Measurements from ENCODE around the gene NR4A1.

NR4A1 gene

DNA sequence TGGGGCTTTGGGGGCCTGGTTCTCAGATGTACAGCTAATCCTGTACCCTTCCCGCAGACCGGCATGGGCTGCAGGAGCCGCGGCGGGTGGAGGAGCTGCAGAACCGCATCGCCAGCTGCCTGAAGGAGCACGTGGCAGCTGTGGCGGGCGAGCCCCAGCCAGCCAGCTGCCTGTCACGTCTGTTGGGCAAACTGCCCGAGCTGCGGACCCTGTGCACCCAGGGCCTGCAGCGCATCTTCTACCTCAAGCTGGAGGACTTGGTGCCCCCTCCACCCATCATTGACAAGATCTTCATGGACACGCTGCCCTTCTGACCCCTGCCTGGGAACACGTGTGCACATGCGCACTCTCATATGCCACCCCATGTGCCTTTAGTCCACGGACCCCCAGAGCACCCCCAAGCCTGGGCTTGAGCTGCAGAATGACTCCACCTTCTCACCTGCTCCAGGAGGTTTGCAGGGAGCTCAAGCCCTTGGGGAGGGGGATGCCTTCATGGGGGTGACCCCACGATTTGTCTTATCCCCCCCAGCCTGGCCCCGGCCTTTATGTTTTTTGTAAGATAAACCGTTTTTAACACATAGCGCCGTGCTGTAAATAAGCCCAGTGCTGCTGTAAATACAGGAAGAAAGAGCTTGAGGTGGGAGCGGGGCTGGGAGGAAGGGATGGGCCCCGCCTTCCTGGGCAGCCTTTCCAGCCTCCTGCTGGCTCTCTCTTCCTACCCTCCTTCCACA is 7.6 kb downstream of the NR4A1 start:
- DNase-seq (ENCODE audit: low spot score) = no peak

DNA sequence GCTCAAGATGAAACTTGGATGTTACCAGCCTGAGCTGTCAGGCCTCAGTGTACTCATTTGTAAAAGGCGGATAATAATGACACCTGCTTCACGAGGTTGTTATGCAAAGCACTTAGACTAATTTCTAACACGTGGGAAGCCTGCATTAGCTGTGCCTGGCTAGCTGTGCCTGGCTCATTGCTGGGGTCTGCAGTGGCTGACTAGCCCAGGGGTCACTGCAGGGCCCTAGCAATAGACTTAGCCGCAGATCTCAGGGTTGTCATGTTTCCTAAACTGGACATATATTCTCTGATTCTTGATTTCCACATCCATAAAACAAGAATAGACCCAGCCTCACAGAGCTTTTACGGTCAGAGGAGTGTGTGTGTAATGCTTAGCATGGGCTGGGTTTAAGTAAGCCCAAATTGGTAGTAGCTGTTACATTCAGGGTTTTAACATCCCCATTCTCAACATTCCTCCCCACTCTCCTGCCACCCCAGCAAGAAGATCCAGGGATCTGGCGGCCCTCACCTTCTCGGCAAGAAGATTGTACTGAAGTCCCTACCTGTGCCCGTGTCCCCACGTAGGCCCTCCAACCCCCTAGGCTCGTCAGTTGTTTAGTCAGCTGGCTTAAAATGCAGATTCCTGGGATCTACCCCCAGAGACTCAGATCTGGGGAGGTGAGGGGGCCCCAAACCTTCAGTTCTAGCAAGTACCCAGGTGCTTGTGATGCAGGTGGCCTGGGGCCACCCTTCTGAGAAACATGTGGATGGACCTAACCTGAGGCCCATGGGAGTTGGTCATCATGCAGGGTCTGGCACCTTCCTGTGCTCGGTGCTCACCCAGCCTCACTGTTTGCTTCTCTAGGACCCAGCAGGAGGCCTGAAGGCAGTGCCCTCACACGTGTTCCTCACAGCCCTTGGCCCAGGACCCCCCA is 8.6 kb downstream of the NR4A1 start:
- DNase-seq (ENCODE audit: low spot score) = no peak

DNA sequence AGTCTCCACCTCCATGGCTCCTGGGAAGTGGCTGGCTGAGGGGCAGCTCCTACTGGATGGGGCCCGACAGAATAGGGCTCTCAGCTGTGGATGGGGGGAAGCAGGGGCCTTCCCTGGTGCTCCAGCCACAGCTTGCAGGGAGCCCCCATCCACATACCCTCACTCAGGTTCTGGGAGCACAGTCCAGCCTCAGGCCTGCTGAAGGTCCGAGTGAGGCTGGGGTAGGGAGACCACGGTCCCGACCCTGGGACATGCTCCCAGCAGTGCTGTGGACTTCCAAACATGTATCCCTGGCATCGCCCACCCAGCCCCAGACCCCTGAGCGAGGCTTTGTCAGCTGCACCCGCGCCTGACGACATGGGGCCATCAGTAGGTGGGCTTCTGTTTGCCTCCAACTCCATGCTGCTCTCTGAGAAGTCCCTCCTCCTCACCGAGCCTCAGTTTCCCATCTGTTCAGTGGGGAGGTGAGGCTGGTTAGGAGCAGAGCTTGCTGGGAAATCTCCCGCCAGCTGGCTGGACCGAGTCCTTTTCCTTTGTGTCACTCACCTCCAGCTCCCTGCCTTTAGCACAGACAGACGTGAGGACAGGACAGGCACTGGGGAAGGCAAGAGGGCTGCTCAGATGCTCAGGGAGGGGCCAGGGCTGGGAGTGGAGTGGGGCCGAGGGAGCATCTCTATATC is 9.4 kb downstream of the NR4A1 start:
- no peak for DNase-seq (ENCODE audit: low spot score)

- DNase-seq (ENCODE audit: low spot score) = no peak
Observed at GRCh38 chr12:52061470-52062166, 10.4 kb downstream of the NR4A1 start.

DNA sequence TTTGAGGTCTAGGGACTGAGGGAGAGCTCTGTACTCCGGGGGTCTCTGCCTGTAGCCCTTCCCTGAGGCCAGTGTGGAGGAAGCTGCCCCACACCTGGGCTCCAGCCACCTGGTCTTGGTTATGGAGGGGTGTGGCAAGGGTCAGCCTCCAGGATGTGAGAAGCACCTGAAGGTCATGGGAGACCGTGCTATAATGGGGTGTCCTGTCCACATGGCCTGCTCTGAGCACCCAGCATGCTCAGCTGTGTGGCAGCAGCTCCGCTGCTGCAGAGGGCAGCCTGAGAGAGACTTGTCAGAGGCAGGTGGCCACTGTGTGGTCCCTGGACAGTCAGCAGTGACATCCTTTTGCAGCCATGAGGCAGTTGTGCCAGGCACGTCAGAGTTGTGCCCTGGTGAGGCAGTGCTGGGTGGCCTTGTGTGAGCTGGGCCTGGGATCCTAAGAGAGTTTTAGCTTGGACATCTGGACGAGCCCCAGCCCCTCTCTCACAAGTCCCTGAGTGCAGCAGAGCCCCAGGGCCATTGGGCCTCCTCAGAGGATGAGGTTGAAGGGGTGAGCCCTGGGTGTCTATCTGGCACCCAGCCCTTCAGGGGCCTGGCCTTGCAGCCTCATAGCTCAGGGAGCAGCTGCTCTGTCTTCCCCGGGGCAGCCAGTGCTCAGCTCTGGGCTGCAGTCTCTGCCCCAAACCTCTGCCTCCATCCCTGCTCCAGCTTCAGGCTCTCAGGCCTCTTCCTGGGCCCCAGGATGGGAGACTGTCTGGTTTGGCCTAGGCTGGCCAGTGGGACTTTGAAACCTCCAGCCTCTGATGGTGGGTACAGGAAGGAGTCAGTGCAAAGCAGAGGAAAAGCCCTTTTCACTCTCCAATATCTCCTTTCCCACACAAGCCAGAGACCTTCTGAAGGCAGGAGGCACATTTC is 11.2 kb downstream of the NR4A1 start:
- no peak for DNase-seq (ENCODE audit: low spot score)

DNA sequence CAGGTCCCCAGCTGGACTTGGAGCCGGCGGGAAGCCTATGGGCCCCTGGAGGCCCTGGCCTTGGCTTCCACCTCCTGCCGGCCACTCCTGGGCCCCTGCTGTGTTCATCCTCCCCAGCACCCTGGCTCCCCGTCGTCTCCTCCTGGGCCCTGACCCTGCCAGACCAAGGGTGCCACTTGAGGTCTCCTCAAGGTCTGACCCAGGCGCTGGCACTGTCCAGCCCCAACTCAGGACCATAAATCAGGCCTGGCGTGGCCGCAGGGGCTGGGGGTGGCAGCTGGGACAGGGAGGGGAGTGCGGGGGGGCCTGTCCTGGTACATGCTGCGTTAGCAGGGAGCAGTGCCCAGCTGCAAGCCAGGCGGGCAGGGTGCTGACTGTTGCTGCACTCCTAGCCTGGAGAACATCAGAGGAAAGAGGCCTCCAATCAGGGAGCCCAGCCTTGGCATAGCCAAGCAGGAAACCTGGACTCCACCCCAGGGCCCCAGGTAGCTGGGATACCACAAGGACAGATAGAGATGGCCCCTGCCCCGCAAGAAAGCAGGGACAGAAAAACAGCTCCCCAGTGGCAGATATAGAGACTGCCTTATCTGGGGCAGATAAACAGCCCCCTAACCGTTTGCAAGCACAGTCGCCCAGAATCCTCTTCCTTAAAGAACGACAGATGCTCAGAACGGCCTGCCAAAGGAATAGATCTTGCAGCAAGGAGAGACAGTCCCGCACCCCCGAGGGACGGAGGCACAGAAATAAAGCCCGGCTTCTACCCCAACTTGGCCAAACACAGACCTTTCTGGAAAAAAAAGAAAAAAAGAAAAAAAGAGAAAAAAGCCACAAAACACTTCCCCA is 12.1 kb downstream of the NR4A1 start:
- no peak for DNase-seq (ENCODE audit: low spot score)

DNA sequence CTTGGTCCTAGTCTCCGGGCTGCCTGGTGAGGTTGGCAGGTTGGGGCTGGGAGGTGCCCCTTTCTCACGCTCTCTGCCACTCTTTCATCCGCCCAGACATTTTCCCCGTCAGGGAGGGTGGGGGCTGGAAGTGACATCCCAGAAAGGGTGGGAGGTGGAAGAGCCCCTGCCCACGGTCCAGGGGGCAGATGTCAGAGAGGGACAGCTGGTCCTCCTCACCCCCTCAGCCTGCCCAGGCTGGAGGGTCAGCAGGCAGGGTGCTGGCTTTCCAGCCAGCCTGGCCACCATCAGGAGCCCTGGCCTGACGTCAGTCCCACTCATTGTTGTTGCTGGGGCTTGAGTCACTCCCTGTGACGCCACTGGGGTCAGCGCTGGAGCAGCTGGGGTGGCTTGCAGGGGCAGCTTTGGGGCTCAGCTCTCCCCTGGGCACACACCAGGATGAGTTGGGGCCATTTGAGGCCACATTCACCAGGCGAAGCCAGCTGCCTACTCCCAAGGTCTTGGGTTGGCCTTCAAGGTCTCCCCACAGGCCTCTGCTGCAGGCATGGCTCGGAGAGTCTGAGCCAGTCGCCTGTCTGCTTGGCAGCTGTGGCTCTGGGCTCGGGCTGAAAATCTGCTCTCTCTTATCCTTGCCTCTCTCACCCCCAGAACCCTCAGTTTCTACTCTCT is 12.9 kb downstream of the NR4A1 start:
- DNase-seq (ENCODE audit: low spot score) = peak; percentile 86

DNA sequence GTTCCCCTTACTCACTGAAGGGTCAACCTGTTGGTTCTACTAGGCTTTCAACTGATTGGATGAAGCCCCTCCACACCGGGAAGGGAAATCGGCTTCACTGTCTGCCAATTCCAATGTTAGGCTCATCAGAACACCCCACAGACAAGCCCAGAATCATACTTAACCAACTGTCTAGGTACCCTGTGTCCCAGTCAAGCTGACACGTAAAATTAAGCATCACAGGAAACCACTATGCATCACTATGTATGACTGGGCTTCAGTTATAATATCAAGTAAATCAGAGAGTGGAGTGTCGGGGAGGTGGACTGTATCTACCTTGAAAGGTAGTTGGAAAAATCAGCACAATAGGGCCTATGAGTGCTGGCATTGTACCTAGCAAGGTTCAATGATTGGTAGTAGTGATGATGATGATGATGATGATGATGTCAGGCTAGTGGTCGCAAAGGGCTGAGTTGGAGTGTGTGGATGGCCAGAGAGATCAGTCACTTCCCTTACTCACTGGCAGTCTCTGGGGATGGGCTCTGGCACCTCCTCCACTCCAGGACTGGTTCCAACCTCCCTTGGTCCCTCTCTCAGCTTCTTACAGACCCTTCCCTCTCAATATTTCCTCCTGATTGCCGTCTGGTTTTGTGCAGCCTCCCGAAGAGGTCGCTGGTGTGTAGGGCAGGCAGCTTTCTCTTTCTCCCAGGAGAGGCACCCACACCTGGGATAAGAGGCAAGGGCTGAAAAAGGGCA is 15.3 kb downstream of the NR4A1 start:
- no peak for DNase-seq (ENCODE audit: low spot score)

- DNase-seq (ENCODE audit: low spot score) = no peak
Observed at GRCh38 chr12:52067081-52067374, 15.8 kb downstream of the NR4A1 start.

GRCh38 chr12:52069327-52070184 is 18.3 kb downstream of the NR4A1 start, which contains the start of gene ATG101:
ATG101 (plus strand) TSS chr12:52069978; CDS start chr12:52073651, 3,673 bp downstream.
- peak; percentile 95 for DNase-seq (ENCODE audit: low spot score)

DNA sequence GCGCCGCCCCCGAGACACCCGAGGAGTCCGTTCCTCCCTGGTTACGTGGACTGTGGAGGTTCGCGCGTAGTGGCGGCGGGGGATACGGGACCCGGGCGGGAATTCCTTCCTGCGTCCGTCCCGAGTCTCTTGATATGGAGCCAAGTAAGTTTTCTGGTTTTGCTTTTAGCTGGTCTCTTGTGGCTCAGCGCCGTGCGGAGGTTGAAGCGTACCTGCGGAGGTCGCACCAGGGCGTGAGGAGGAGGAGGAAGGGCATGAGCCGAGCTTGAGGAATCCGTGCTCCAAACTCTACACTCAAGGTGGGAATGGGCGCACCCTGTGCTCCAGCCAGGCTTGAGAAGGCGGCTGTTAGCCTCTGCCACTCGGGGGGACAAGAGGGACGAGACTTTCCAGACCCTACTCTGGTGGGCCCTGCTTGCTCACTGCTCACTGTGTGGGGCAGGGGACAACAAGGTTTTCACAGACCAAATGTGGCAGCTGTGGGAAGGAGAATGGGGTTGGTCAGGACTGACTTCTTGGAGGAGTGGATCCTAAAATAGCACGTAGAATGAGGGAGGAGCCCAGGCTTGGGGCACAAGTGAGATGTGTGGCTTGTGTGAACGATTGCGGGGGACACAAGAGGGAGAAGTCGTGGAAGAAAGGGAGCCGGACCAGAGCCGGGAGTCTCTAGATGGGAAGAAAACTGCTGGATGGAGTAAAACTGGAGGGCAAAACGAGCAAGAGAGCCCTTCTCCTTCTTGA is 19.1 kb downstream of the NR4A1 start:
- DNase-seq (ENCODE audit: low spot score) = peak; percentile 49

DNA sequence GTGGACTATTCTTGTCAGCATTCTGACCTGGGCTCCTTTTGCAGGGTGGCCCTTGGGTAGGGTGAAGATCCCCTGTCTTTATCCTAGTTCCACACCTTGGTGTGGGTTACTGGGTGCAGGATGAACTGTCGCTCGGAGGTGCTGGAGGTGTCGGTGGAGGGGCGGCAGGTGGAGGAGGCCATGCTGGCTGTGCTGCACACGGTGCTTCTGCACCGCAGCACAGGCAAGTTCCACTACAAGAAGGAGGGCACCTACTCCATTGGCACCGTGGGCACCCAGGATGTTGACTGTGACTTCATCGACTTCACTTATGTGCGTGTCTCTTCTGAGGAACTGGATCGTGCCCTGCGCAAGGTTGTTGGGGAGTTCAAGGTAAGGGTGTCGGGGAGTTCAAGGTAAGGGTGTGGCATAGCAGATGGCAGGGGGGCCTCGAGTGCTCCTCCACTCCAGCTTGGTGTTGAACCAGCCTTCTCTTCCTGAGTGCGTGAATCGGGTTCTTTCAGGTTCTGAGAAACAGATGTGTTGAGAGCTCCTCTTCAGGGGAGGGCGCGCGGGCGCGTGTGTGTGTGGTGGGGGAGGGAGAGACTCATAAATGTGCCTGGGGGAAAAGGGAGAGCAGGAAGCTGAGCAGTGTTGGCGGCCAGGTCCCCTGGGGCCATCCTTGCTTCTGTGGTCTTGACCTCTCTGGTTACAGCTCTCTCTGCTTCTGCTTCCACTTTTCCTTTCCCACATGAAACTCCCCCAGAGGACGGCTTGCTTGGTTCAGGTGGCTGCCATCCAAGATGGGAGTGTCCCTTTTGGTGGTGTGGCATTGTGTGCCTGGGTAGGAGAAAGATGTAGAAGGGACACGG is 22.5 kb downstream of the NR4A1 start:
- DNase-seq (ENCODE audit: low spot score) = no peak

DNA sequence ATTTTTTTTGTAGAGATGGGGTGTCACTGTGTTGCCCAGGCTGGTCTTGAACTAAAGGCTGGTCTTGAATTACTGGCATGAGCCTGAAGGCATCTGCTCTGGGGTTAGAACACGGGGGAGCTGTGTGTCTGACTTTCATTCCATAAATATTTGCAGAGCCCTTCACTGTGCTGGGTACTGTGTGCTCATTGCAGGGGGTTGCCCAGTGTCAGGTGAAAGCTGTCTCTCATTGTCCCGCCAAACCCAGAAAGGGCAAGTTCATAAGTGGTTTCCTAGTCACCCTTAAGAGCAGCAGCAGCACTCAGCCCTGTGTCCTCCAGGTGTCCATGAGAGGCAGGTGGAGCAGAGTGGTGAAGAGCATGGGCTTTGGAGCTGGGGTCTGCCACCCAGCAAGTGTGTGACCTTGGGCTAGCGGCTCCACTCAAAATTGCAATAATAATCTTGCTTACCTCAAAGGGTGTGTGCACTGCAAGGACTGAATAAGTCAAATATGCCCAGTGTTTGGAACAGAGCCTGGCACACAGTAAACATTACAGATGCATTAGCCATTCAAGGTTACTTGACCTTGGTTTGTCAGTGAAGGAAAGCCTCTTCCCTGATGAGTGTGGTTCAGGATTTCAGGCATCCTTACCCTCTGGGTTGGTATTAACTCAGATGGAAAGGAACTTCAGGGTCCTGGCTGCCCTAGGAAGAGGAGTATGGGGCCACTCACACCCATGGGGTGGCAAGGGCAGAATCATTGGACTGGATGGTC is 23.9 kb downstream of the NR4A1 start:
- peak; percentile 46 for DNase-seq (ENCODE audit: low spot score)

GRCh38 chr12:52076811-52077210 is 25.6 kb downstream of the NR4A1 start:
- no peak for DNase-seq (ENCODE audit: low spot score)

GRCh38 chr12:52078276-52078675 is 27.0 kb downstream of the NR4A1 start:
- DNase-seq (ENCODE audit: low spot score) = no peak

Measured in AG08396 (cell line).